ENCODE measurements around the gene ULK3.

ULK3 gene

GRCh38 chr15:74867466-74868038 is 24.6 kb upstream of the ULK3 start:
- DNase-seq (ENCODE audit: low read depth in 2 of 2) = no peak

DNA sequence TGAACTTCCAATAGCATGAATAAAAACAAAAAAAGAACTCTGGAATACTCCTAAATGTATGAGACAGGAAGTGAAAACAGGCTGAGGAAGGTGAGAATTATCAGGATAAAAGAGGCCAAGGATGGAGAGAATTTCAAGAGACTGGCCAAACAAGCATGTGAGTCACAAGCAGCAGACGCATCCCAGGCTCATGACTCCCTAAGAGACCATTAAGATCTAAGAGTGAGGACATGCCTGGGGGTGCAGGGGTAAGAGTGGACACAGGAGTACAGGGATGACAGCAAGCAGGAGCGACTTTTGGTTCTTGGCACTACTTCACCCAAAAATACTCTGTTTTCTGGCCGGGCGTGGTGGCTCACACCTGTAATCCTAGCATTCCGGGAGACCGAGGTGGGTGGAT is 23.1 kb upstream of the ULK3 start:
- no peak for DNase-seq (ENCODE audit: low read depth in 2 of 2)

GRCh38 chr15:74865316-74865715 is 22.4 kb upstream of the ULK3 start:
- DNase-seq (ENCODE audit: low read depth in 2 of 2) = no peak

DNA sequence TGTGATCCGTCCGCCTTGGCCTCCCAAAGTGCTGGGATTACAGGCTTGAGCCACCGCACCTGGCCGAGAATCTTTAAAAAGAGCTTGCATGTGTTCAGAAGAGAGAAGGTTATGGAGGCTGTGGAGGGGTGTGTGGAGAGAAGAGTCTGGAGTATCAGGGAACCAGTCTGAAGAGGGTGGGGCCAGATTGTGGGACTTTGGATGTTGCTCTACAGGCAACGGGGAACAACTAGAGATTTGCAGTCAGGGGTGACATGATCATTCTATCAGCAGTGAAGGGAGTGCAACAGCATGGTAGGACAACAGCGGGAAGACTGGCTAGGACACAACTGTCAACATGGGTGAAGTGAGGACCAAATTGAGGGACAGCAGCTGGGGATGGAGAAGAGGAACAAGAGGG is 21.3 kb upstream of the ULK3 start:
- no peak for DNase-seq (ENCODE audit: low read depth in 2 of 2)

GRCh38 chr15:74863239-74864056 is 20.5 kb upstream of the ULK3 start:
- no peak for DNase-seq (ENCODE audit: low read depth in 2 of 2)

- DNase-seq (ENCODE audit: low read depth in 2 of 2) = no peak
Observed at GRCh38 chr15:74858369-74858740, 15.4 kb upstream of the ULK3 start.

GRCh38 chr15:74857671-74858368 is 14.9 kb upstream of the ULK3 start:
- DNase-seq (ENCODE audit: low read depth in 2 of 2) = no peak

DNA sequence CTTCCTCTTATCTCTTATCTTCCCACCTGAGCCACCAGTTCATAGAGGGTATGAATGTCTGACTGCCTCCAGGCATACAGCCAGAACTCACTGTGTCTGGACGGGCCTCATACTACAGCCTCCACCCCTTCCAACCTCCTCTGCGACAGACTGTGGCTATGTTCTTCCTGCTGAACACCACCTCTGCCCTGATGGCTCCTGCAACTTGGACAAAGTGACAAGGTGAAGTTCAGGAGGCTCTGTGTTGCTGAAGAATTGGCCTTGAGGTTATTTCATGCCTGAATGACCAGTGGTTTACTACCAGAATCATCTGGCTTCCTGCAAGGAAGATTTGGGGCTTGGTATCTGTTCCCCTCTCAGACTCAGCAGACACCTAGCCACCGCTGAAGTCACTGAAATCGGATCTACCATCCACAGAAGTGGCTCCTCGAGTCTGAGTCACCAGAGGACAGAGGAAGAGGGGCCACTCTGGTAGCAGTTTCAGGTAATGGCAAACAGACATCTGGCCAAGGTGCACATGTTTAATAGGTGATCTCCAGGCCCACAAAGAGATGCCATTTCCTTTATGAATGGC is 14.2 kb upstream of the ULK3 start:
- DNase-seq (ENCODE audit: low read depth in 2 of 2) = no peak

- DNase-seq (ENCODE audit: low read depth in 2 of 2) = no peak
Observed at GRCh38 chr15:74856537-74856936, 13.6 kb upstream of the ULK3 start.

GRCh38 chr15:74855857-74856256 is 12.9 kb upstream of the ULK3 start:
- DNase-seq (ENCODE audit: low read depth in 2 of 2) = no peak

DNA sequence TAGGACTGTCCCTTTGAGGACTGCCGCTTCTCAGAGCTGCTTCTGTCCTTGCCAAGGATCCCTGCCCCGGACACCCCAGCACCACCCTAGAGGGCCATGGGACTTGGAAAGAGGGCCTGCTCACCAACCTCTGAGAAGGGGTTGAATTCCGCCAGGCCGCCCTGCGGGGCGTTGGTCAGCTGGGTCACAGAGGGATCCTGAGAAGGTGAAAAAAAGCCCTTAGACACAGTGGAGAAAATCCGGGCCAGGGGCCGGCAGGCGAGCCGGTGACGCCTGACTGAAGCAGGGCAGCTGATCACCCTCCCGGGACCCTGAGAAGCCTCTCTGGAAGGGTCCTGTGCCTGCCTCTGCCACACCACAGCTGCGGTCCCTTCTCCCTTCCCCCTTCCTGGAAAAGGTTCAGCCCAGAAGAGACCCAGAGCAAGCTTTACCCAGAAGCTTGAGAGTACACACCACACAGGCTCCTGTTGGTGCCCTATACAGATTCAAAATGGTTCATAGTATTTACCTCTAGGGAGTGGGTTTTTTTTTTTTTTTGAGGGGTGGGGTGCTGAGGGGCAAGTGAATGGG is 11.6 kb upstream of the ULK3 start:
- no peak for DNase-seq (ENCODE audit: low read depth in 2 of 2)

DNA sequence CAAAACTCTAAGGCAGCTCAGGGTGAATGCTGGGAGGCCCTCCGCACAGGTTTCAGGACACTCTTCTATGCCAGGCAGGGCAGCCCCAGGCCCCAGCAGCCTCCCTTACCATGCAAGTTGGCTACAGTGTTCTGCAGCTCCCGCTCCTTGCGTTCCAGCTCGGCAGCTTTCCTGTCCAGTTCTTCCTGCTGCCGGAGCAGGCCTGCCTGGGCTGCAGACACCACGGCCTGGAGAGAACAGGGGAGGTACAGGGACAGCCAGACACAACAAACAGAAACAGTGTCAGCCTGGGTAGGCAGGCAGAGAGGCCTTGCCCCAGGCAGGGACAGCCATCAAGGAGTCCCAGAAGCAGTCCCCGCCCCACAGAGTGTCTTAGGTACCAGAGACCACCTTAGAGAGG is 9.0 kb upstream of the ULK3 start:
- no peak for DNase-seq (ENCODE audit: low read depth in 2 of 2)

DNA sequence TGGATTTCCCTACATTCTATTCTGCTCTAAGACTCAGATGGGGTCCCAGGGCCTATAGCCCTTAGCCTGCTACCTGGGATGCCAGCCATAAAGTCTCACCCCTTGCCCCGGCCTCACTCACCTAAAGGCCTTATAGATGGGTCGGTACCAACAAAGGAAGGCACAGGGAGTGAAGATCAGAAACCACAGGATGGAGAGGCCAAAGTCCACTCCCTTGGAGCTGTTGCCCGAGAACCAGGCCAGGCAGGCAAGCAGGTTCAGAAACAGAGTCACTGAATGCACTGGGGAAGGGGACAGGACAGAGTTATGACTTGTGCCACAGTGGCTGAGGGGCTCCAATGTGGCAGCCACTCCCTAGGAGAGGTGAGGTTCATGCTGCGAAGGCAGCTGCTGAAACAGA is 7.4 kb upstream of the ULK3 start:
- DNase-seq (ENCODE audit: low read depth in 2 of 2) = no peak

DNA sequence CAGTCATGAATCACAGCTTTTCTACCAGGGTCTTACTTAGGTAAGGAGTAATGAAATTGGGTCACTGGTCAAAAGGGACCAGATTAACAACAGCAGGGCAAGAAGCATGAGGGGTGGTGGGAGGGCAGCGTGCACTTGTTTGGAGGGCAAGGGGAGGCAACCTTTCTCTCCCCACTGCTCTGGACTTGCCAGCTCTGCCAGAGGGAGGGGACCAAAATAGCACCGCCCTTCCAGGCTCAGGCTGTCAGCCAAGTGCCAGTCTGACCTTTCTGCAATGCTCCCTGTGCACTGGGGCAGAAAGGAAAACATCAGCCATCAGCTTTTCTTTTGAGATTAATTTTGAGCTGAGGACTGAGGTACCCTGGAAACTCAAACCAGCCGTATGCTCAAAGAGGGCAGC is 4.5 kb upstream of the ULK3 start:
- no peak for DNase-seq (ENCODE audit: low read depth in 2 of 2)

DNA sequence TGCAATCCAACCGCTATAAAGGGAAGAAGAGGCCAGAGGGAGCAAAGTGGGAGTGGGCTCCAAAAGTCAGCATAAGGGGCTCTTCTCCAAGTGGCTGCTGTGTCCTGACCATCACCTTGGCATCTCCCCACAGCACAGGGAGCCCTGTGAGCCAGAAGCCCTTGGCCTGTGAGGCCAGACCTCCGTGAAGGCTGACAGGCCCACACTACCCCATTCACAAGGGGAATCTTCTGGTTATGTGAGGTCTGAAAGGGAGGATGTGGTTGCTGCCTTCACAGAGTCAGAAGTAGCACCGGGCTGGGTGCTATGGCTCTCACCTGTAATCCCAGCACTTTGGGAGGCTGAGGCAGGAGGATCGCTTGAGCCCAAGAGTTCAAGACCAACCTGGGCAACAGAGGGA is 2.6 kb upstream of the ULK3 start:
- DNase-seq (ENCODE audit: low read depth in 2 of 2) = no peak

GRCh38 chr15:74845208-74845568 is 2.2 kb upstream of the ULK3 start:
- DNase-seq (ENCODE audit: low read depth in 2 of 2) = peak; percentile 13 to 24

- no peak for DNase-seq (ENCODE audit: low read depth in 2 of 2)
Observed at GRCh38 chr15:74844319-74845207, 1.6 kb upstream of the ULK3 start.

- no peak for DNase-seq (ENCODE audit: low read depth in 2 of 2)
Observed at GRCh38 chr15:74843891-74844299, 939 bp upstream of the ULK3 start.

DNA sequence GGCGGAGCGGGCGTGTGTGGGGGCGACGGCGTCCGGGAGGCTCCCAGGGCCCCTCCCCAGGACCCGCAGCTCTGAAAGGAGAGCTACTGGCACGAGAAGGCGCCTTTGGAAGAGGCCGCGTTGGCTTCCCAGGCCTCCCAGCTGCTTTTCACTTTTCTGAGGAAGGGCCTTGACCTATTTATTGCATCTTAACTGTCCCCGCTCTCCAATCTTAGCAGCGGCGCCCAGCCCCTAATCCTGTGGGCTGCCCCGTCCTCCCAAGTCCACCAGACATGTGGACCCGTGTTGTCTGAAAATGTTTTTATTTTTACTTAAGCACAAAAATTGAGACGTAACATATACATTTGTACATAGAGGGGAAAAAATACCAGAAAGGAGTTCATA is 481 bp upstream of the ULK3 start:
- no peak for DNase-seq (ENCODE audit: low read depth in 2 of 2)

DNA sequence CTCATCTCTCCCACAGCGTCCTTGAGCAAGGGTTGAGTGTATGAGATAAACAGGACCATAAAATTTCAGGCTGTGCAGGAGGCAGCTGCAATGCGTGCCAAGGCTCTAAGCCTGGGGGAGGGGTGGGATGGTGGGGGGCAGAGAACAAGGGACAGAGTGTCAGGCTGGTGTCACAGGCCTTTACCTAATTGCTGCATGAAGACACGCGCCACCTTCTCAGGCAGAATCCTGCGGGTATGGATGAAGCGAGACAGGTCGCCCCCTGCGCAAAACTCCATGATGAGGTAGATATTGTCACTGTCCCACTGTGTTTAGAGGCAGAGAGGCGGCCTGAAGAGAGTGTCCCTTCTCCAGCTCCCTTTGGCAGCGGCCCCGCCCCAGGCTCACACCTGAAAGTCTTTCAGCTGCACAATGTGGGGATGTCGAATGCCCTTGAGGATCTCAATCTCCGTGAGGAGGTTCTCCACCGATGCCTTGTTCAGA is 1.0 kb downstream of the ULK3 start:
- DNase-seq (ENCODE audit: low read depth in 2 of 2) = no peak

Data from stimulated activated CD8-positive, alpha-beta memory T cell treated with anti-CD3 and anti-CD28 coated beads, Interleukin-7, amount 100 ng/mL, for 1 hour (primary cell).